HK-2 (cell line): Measurements from ENCODE around the gene ARHGEF11.

Source experiments
- DNase-seq: peaks from one replicate; pipeline ENCODE4 v3.0.0-alpha.2; 2018; ENCODE audit not compliant: unreplicated experiment

Gene ARHGEF11

GRCh38 chr1:157000686-157001085 is 44.9 kb downstream of the ARHGEF11 start:
- no peak for DNase-seq

GRCh38 chr1:156999596-157000320 is 45.8 kb downstream of the ARHGEF11 start:
- DNase-seq, result no peak

GRCh38 chr1:156998840-156999500 is 46.6 kb downstream of the ARHGEF11 start:
- no peak for DNase-seq

DNA sequence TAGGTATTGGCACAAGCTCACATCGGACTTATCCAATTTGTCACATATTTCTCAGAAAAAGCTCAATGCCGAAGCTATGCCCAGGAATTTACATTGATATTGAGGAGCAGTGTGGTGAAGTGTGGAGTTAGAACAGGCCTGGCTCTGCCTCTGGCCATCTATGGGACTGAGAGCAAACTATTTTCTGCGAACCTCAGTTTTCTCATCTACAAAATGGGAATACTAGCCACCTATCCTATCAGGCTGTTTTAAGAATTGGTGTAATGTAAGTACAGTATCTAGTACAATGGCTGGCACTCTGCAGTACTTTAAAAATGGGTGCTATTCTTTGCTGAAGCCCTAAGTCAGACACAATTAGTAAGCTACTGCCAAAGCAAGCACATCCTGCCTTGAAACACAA is 47.2 kb downstream of the ARHGEF11 start:
- no peak for DNase-seq

DNA sequence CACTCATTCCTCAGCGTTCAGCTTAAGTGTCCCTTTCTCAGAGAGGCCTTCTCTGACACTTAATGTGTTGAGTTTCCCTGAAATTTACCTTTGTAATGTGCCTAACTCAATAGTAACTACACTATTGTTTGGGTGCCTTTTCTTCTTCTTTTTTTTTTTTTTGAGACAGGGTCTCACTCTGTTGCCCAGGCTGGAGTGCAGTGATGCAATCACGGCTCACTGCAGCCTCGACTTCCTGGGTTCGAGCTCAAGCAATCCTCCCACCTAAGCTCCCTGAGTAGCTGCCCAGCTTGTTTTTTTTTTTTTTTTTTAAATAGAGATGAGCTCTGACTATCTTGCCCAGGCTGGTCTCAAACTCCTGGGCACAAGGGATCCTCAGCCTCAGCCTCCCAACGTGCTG is 50.1 kb downstream of the ARHGEF11 start:
- DNase-seq, result no peak

DNA sequence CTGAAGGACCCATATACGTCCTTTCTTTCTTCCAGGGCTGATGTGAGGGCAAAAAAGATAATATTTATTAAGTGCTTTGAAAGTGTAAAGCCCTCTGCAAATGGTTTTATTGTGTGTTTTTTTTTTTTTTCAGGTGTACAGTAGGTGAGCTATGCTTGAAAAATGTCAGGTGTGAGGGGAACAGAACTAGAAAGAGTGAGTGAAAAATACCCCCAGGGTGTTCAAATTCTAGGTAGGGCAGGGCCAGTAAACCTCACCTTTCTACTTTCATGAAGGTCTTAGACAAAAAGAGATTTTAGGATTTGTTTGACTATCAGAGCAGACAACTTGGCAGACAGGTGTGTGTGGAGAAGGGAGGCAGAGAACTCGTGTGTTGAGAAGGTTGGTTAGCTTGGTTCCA is 51.3 kb downstream of the ARHGEF11 start:
- DNase-seq, result no peak

- no peak for DNase-seq
Measured at GRCh38 chr1:156993426-156994147, 52.0 kb downstream of the ARHGEF11 start.

- DNase-seq, result no peak
Measured at GRCh38 chr1:156992215-156992614, 53.3 kb downstream of the ARHGEF11 start.

DNA sequence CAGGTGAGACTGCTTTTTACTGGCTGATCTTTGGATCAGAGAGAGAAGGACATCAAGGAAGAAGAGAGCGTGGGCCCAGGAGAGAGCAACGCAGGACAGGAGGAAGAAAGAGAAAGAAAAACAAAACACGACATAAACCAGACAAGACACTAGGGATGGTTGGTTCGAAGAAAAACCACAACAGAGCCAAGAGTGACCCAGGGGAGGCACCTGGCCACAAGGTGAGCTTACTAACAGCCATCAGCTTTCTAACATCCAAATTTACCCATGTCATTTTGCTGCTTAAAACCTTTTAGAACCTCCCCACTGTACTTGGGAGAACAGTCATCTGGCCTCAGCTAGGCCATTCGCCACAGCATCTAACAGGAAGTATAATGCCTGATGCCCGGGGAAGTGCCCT is 57.8 kb downstream of the ARHGEF11 start:
- no peak for DNase-seq

GRCh38 chr1:156980551-156980950 is 65.0 kb downstream of the ARHGEF11 start:
- no peak for DNase-seq

DNA sequence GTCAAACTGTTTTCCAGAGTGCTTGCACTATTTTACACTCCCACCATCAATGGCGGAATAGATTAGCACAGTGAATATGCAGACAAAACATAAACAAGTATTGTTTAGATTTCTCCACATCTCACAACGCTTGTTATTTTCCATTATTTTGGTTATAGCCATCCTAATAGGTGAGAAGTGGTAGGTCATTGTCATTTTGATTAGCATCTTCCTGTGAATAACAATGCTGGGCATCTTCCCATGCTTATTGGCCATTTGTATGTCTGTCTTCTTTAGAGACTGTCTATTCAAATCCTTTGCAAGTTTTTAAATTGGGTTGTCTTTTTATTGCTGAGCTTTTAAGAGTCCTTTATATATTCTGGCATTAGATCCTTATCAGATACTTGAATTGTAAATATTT is 70.5 kb downstream of the ARHGEF11 start:
- no peak for DNase-seq

GRCh38 chr1:156973417-156973816 is 72.1 kb downstream of the ARHGEF11 start:
- DNase-seq, result no peak

DNA sequence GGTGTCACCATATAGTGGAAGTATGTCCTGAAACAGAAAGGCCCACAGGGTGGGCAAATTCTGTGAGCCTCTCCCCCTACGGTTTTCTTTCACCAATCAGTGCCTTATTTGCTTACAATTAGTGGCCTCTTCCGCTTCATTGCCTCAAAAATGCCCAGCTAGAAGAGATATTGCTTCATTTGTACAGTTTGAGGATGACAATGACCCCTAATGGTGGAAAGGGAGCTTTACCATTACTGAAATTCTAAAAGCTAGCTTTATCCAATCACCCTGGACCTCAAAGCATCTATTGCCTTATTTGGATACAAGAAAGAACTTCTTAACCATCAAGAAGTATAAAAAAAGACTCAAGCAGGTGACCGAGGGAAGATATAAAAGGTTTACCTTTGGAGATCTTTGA is 75.5 kb downstream of the ARHGEF11 start:
- DNase-seq, result no peak

GRCh38 chr1:156969496-156969895 is 76.0 kb downstream of the ARHGEF11 start:
- DNase-seq, result no peak

DNA sequence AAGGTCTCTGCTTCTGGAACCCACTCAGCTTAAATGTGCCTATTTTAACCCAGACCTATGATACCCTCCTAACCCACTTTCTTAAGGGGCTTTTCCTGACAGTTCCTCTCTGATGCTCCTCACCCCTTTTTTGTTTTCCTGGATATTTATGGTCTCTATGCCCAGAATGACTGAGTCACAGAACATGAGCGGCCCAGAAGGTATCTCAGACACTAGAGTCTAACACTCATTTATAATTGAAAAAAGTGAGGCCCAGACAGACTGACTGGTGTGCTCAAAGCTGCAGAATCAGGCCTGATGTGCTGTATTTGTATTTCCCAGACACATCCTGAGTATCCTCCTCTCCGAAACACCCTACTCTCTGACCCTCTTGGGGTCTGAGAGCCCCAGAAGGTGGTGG is 81.1 kb downstream of the ARHGEF11 start:
- DNase-seq, result no peak

DNA sequence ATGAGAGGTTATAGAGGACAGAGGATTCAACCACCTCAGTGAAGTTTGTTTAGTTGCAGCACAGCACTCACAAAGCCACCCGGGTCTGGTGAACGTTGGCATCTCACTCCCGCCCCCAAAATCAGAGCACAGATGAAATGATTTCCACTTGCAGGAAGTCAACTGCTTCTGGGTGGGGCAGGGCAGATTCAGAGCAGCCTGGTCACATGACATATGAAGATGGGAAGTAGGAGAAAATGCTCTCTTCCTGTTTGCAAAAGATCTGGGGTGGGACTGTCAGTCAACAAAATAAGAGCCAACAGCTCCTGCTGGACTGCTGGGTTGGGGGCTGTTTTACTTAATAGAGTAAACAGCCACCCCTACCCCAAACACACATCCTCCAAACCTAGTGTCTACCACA is 81.9 kb downstream of the ARHGEF11 start:
- no peak for DNase-seq

DNA sequence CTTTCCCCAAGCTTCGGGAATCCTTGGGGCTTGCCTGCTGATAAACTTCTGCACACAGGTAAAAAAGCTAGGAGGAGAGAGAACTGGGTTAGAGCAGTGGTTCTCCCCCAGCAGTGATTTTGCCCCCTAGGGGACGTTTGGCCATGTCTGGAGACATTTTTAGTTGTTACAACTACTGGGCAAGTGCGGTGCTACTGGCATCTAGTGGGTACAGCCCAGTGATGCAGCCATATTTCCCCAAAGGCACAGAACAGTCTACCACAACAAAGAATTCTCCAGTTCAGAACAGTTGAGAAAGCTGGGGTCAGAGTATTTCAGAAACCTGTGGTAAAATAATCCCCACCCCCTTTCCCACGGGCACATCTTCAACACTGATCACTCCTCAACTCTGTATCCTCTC is 83.8 kb downstream of the ARHGEF11 start:
- no peak for DNase-seq

DNA sequence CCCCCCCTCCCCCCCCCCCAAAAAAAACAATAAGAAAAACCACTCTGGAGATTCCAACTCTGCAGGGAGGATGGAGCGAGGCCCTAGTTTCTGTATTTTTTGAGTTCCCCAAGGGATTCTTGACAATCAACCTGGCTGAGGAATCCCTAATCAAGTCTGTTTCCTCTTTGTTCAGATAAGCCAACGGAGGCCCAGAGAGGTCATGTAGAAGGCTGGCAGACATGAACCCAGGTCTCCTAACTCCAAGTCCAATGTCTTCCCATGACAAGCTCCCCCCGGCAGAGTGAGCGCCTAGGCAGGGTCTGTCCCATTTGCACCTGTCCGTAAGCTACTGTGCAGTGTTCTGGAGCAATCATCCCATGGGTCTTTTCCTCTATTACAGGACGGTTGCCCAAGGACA is 85.6 kb downstream of the ARHGEF11 start:
- no peak for DNase-seq

DNA sequence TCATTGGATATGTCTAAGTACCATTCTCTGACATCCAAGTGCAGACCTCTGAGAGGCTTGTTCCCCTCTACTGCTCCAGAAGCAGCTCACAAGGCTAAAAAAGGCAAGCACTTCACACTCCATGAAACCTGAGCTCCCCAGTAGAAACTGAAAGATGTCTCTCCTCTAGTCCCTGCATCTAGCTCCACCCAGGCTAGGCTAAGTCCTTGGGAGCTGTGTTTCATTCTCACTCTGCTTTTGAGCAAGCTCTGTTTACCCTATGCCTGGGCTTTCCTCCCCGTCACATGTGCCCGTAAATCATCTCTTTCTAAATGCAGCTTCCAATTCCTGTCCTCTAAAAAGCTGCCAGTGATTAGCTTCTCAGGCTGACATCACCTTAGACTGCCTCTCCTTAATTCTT is 86.1 kb downstream of the ARHGEF11 start:
- DNase-seq, result no peak

DNA sequence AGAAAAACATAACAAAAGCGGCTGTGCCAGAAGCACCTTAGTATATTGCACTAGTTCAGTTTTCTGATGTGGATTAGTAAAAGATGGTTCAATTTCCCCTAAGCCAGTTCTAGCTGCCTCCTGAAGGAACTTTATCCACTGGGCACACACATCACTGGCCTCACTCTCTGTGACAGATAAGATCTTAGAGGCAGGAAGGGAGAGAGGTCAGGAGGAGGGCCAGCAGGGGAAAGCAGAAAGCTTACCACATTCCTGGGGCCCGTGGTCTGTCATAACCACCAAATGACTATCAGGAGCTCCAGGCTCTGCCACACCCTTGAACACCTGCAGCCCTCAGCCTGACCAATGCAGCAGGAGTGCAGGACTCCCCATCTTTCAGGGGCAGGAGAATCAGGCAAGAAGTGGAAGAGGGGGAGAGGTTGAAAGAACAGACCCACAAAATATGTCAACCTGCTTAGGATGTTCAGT is 87.3 kb downstream of the ARHGEF11 start:
- DNase-seq, result no peak

DNA sequence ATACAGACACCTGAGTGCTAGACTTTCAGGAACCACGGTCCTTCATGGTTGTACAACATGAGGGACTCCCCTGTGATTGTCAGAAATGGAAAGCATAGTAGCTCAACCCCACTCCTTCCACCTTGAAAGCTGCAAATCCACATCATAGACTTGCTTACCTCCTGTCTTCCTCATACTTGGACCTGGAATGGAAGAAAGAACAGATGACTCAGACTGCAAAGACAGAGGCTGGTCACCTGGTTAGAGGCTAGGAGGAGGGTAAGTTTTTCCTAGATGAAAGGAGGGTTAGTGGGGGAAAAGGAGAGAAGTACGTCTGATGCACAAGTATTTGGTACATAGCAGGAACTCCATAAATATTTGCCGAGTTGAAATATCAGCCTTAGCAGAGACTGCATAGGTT is 87.9 kb downstream of the ARHGEF11 start:
- DNase-seq, result no peak

DNA sequence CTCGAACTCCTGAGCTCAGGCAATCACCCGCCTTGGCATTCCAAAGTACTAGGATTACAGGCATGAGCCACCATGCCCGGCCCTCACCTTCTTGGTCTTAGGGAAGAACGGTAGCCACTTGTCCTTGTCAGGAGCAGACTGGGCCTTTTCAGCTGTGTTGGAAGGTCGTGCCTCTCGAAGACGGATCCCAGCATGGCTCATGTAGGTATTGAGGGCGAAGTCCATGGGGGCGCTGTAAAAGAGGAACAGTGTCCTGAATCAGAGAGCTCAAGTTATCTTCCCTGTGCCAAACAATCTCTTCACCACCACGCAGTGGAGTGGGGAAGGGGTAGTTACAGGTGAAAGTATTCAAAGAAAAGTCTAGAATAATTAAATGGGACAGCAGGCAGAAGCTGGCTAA is 89.2 kb downstream of the ARHGEF11 start:
- DNase-seq, result no peak

- DNase-seq, result no peak
Measured at GRCh38 chr1:156953571-156953970, 92.0 kb downstream of the ARHGEF11 start.
